HEK293 (cell line): ENCODE data around the gene DKK3.

Experiments used
- SP7 ChIP-seq: fragments of 450-650 bp; formaldehyde crosslinking; IDR thresholded peaks from 2 replicates; pipeline ENCODE4 v1.5.1; 2016; ENCODE audit warnings: missing biosample characterization, missing genetic modification characterization
- ZBTB26 ChIP-seq: fragments of 450-650 bp; formaldehyde crosslinking; optimal IDR thresholded peaks from 2 replicates; pipeline ENCODE3; 2016; ENCODE audit warnings: missing biosample characterization, mild to moderate bottlenecking, missing genetic modification characterization
- ZIC2 ChIP-seq: fragments of 450-650 bp; formaldehyde crosslinking; IDR thresholded peaks from 2 replicates; pipeline ENCODE4 v1.5.1; 2016; ENCODE audit warnings: missing biosample characterization, missing genetic modification characterization
- ZNF266 ChIP-seq: fragments of 450-650 bp; formaldehyde crosslinking; IDR thresholded peaks from 2 replicates; pipeline ENCODE4 v1.5.1; 2016; ENCODE audit warnings: missing biosample characterization, missing genetic modification characterization, low read depth
- ZNF830 ChIP-seq: fragments of 450-650 bp; IDR thresholded peaks from 2 replicates; pipeline ENCODE4 v1.5.0; 2018; ENCODE audit warnings: missing biosample characterization, missing genetic modification characterization, low read depth, mild to moderate bottlenecking, moderate library complexity
- ZSCAN30 ChIP-seq: fragments of 450-650 bp; IDR thresholded peaks from 2 replicates; pipeline ENCODE4 v1.5.1; 2018; ENCODE audit warnings: missing biosample characterization, mild to moderate bottlenecking, missing genetic modification characterization, moderate library complexity
- TF ChIP-seq, protein P1 (sequence below): sonication (generic); formaldehyde crosslinking; IDR thresholded peaks from 2 replicates; pipeline ENCODE4 v1.8.1; 2022; ENCODE audit warnings: mild to moderate bottlenecking, moderate library complexity, missing genetic modification reagents
- TF ChIP-seq, protein P2 (sequence below): fragments of 450-650 bp; formaldehyde crosslinking; IDR thresholded peaks from 2 replicates; pipeline ENCODE4 v1.5.1; 2016; ENCODE audit warnings: missing biosample characterization, missing genetic modification characterization

DNA sequence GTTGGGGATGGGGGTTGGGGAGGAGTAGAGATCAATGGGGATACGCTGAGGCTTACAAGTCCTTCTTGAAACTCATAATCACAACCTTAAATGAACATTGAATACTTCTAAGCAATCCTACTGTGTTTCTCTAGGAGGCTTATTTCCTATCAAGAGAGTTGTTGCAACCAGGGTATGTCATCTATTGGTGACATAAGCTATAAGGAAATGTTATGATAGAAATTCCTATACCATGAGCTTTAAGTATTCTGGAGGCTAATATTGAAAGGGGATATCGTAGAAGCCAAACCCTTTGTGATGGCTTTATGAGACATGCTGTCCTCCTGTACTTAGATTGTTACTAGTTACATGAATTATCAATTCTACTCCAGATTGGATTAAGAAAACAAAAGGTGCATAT, 72.9 kb downstream of the DKK3 start:
- TF ChIP-seq ZSCAN30 (tag by site-specific recombination) (no peak), SP7 (tag by site-specific recombination) (no peak), ZIC2 (tag by site-specific recombination) (no peak), ZBTB26 (tag by site-specific recombination) (no peak), ZNF266 (tag by site-specific recombination) (no peak), ZNF830 (tag by site-specific recombination) (no peak)
- TF ChIP-seq, protein P1, sequence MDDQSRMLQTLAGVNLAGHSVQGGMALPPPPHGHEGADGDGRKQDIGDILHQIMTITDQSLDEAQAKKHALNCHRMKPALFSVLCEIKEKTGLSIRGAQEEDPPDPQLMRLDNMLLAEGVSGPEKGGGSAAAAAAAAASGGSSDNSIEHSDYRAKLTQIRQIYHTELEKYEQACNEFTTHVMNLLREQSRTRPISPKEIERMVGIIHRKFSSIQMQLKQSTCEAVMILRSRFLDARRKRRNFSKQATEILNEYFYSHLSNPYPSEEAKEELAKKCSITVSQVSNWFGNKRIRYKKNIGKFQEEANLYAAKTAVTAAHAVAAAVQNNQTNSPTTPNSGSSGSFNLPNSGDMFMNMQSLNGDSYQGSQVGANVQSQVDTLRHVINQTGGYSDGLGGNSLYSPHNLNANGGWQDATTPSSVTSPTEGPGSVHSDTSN (CRISPR knock-in tag), result no peak
- TF ChIP-seq, protein P2, sequence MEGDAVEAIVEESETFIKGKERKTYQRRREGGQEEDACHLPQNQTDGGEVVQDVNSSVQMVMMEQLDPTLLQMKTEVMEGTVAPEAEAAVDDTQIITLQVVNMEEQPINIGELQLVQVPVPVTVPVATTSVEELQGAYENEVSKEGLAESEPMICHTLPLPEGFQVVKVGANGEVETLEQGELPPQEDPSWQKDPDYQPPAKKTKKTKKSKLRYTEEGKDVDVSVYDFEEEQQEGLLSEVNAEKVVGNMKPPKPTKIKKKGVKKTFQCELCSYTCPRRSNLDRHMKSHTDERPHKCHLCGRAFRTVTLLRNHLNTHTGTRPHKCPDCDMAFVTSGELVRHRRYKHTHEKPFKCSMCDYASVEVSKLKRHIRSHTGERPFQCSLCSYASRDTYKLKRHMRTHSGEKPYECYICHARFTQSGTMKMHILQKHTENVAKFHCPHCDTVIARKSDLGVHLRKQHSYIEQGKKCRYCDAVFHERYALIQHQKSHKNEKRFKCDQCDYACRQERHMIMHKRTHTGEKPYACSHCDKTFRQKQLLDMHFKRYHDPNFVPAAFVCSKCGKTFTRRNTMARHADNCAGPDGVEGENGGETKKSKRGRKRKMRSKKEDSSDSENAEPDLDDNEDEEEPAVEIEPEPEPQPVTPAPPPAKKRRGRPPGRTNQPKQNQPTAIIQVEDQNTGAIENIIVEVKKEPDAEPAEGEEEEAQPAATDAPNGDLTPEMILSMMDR (tag by site-specific recombination), result no peak
